K562 (cell line): ENCODE results near the gene OTOR. TPM values are rescaled to one million over a fixed set of nuclear protein-coding genes. Genes with fewer than 3 reads are reported as not detected.

Experiments used
- ATAC-seq: fragments of 200-7000 bp; cut with Tn5 transposase; 3 replicates; pipeline ENCODE4 v1.9.1; 2020; ENCODE audit warnings: moderate library complexity
- BruUV-seq: library from RNA; stranded (reverse); fragments of 400-500 nt; replicated peaks from 2 replicates; lab custom pipeline; 2021; lab: Mats Ljungman, UMichigan
- CTCF ChIA-PET: fragments of 300-600 bp; formaldehyde crosslinking; extraction: SDS; loops from one replicate; lab custom pipeline; 2021; ENCODE audit warnings: low intra/inter-chr PET ratio; lab: Yijun Ruan, JAX
- POLR2A ChIA-PET: fragments of 300-600, 350-650 bp; sonication (Branson Sonifier 250); formaldehyde crosslinking; extraction: SDS; loops from one replicate; lab custom pipeline; 2021; ENCODE audit warnings: antibody characterized with exemption, inconsistent platforms; lab: Yijun Ruan, JAX
- DNase-seq, 4 experiments: peaks; one replicate each; pipeline versions ENCODE4 v3.0.0 to v3.0.0-alpha.2; 2011 to 2018; ENCODE audit warnings: low spot score in 3 of 4, mixed read lengths in 3 of 4; ENCODE audit errors: extremely low read depth in 1 of 4
- FAIRE-seq: peaks from 2 replicates; lab custom pipeline; 2011; peaks lifted over from hg19 to GRCh38; lab: Jason Lieb, UNC
- H2AFZ ChIP-seq: 2 replicates; pipeline ENCODE4 v1.6.0; 2011; ENCODE audit warnings: low read depth, low read length, control low read depth, inconsistent platforms
- H3K27ac ChIP-seq: fragments of 200-600 bp; 3 replicates; pipeline ENCODE4 v1.8.0; 2011; ENCODE audit warnings: low read depth, mild to moderate bottlenecking, control low read depth, inconsistent platforms, low read length, moderate library complexity, mixed read lengths; ENCODE audit errors: extremely low read depth
- H3K27me3 ChIP-seq, 2 experiments: fragments of 300-600 bp in 1 of 2; 2 replicates in 1 of 2; 3 replicates in 1 of 2; pipeline versions ENCODE4 v1.6.0 to v1.8.0; 2011; ENCODE audit warnings: inconsistent platforms in 2 of 2, low read length in 2 of 2, mild to moderate bottlenecking in 1 of 2, mixed read lengths in 1 of 2, moderate library complexity in 1 of 2; ENCODE audit not compliant: control insufficient read depth in 2 of 2, insufficient read depth in 2 of 2
- H3K36me3 ChIP-seq: fragments of 300-600 bp; 3 replicates; pipeline ENCODE4 v1.8.0; 2011; ENCODE audit warnings: mild to moderate bottlenecking, low read length, inconsistent platforms; ENCODE audit not compliant: control insufficient read depth, insufficient read depth
- H3K4me1 ChIP-seq, 2 experiments: fragments of 200-600 bp in 1 of 2; replicated peaks in 1 of 2; 2 replicates in 1 of 2; 3 replicates in 1 of 2; pipeline versions ENCODE4 v1.5.1 to v1.8.0; 2011; ENCODE audit warnings: inconsistent platforms in 2 of 2, low read length in 2 of 2, mild to moderate bottlenecking in 1 of 2, mixed read lengths in 1 of 2, moderate library complexity in 1 of 2; ENCODE audit not compliant: control insufficient read depth in 2 of 2, insufficient read depth in 2 of 2
- H3K4me2 ChIP-seq: 2 replicates; pipeline ENCODE4 v1.6.1; 2011; ENCODE audit warnings: low read length, control low read depth, inconsistent platforms, mixed read lengths; ENCODE audit not compliant: insufficient read depth
- H3K4me3 ChIP-seq: fragments of 200-600 bp; sonication (generic), shearing (Covaris generic); 2 replicates; pipeline ENCODE4 v1.5.1; 2016; ENCODE audit warnings: control low read depth, inconsistent platforms
- H3K79me2 ChIP-seq: fragments of 200-600 bp; 3 replicates; pipeline ENCODE4 v1.8.0; 2011; ENCODE audit warnings: low read length, inconsistent platforms; ENCODE audit not compliant: control insufficient read depth, insufficient read depth
- H3K9ac ChIP-seq, 2 experiments: 2 replicates each; pipeline versions ENCODE4 v1.6.0 to v1.6.1; 2011; ENCODE audit warnings: low read depth in 2 of 2, low read length in 2 of 2, control low read depth in 1 of 2, inconsistent platforms in 1 of 2, mild to moderate bottlenecking in 1 of 2, mixed read lengths in 1 of 2; ENCODE audit not compliant: insufficient read depth in 1 of 2
- H3K9me1 ChIP-seq: one replicate; pipeline ENCODE4 v1.6.0; 2011; ENCODE audit warnings: inconsistent platforms, mild to moderate bottlenecking, low read length, moderate library complexity; ENCODE audit not compliant: control insufficient read depth, insufficient read depth
- H3K9me3 ChIP-seq: replicated peaks from 2 replicates; pipeline ENCODE4 v1.5.1; 2011; ENCODE audit warnings: low read depth, low read length, inconsistent platforms; ENCODE audit not compliant: control insufficient read depth, insufficient read depth
- H4K20me1 ChIP-seq: replicated peaks from 2 replicates; pipeline ENCODE4 v1.6.1; 2011; ENCODE audit warnings: low read length, inconsistent platforms, mixed read lengths; ENCODE audit not compliant: control insufficient read depth, insufficient read depth
- BACH1 ChIP-seq: fragments of 200-800 bp; sonication (Bioruptor generic); IDR thresholded peaks from 2 replicates; pipeline ENCODE4 v1.6.1; 2016; ENCODE audit warnings: missing genetic modification characterization, missing compliant biosample characterization
- CHCHD3 ChIP-seq: fragments of 250-450 bp; sonication (Bioruptor Pico); IDR thresholded peaks from 2 replicates; pipeline ENCODE4 v2.1.2; 2022; ENCODE audit warnings: mild to moderate bottlenecking
- CHD2 ChIP-seq: IDR thresholded peaks from 2 replicates; pipeline ENCODE4 v1.6.1; 2011; ENCODE audit warnings: low read depth, low read length
- ELF4 ChIP-seq: fragments of 450-650 bp; formaldehyde crosslinking; IDR thresholded peaks from 2 replicates; pipeline ENCODE4 v1.4.0; 2022; ENCODE audit warnings: missing genetic modification characterization
- FOS ChIP-seq: IDR thresholded peaks from 3 replicates; pipeline ENCODE4 v1.6.1; 2011; ENCODE audit not compliant: insufficient read length; ENCODE audit errors: extremely low read depth
- FUS ChIP-seq: fragments of 200-400 bp; formaldehyde crosslinking; optimal IDR thresholded peaks from 2 replicates; pipeline ENCODE3; 2017; ENCODE audit warnings: low read depth, low read length
- MCM2 ChIP-seq: fragments of 450-650 bp; IDR thresholded peaks from 2 replicates; pipeline ENCODE4 v1.6.1; 2017; ENCODE audit warnings: low read depth, mild to moderate bottlenecking
- MEF2D ChIP-seq: conservative IDR thresholded peaks from 2 replicates; pipeline ENCODE4 v1.6.1; 2016; ENCODE audit warnings: low read depth, missing genetic modification characterization, missing compliant biosample characterization
- MTA1 ChIP-seq: fragments of 450-650 bp; IDR thresholded peaks from 2 replicates; pipeline ENCODE4 v1.6.1; 2017; ENCODE audit warnings: borderline replicate concordance
- PCBP1 ChIP-seq: fragments of 200-400 bp; formaldehyde crosslinking; IDR thresholded peaks from 2 replicates; pipeline ENCODE4 v1.6.1; 2018; ENCODE audit warnings: mild to moderate bottlenecking, low read depth, low read length; ENCODE audit not compliant: poor library complexity, severe bottlenecking
- SRSF1 ChIP-seq: fragments of 200-400 bp; formaldehyde crosslinking; IDR thresholded peaks from 2 replicates; pipeline ENCODE4 v1.6.1; 2017; ENCODE audit warnings: mild to moderate bottlenecking, low read depth, low read length, moderate library complexity
- TEAD2 ChIP-seq: fragments of 450-650 bp; IDR thresholded peaks from 2 replicates; pipeline ENCODE4 v1.6.1; 2016; ENCODE audit warnings: missing genetic modification characterization, control low read depth, missing compliant biosample characterization
- TRIM28 ChIP-seq: fragments of 450-650 bp; IDR thresholded peaks from 2 replicates; pipeline ENCODE4 v1.6.1; 2017
- ZFP30 ChIP-seq: fragments of 250-450 bp; sonication (Bioruptor Pico); IDR thresholded peaks from 2 replicates; pipeline ENCODE4 v1.8.0; 2022; ENCODE audit warnings: moderate library complexity, mild to moderate bottlenecking, inconsistent platforms, borderline replicate concordance
- ZZZ3 ChIP-seq: fragments of 450-650 bp; IDR thresholded peaks from 2 replicates; pipeline ENCODE4 v1.6.1; 2016; ENCODE audit warnings: antibody characterized with exemption, mild to moderate bottlenecking, moderate library complexity
- WGBS: fragments of 100-300 bp; shearing (Covaris generic); methylation state at CpG from one replicate; pipeline ENCODE4 v1.1.6; 2016; ENCODE audit warnings: low coverage, mixed read lengths; ENCODE audit not compliant: insufficient coverage; ENCODE audit errors: missing lambda C conversion rate; 5-methylcytosine and 5-hydroxymethylcytosine counted together
- in situ Hi-C: fragments of 300-500 bp; cut with MboI; formaldehyde crosslinking; loops from 4 replicates; pipeline ENCODE4 v1.15.0; 2018; ENCODE audit warnings: inconsistent platforms, mixed read lengths
- intact Hi-C: fragments of 100-400 bp; cut with micrococcal nuclease; formaldehyde crosslinking; loops from 2 replicates; pipeline ENCODE4 v1.14.2; 2022
- polyA plus RNA-seq, 8 experiments: library from polyadenylated mRNA; depleted of rRNA in 4 of 8; stranded (reverse) in 5 of 8; unstranded in 3 of 8; fragments of >200 nt; fragmentation: Nextera tagmentation in 2 of 8; fragmentation: Illumina TruSeq in 1 of 8; extraction: Ambion mirVana in 2 of 8; extraction: Trizol in 1 of 8; gene quantifications; 2 replicates each; pipeline versions ENCODE4 v1.2.1 to v1.2.3, GENCODE V29; 2011 to 2014; ENCODE audit warnings: inconsistent platforms in 1 of 8, missing spikeins in 1 of 8
- total RNA-seq, 7 experiments: library from RNA; depleted of rRNA in 6 of 7; stranded (reverse); fragments of >200 nt in 6 of 7; fragmentation: Illumina TruSeq in 2 of 7; extraction: Trizol in 2 of 7; gene quantifications; 2 replicates each; pipeline versions ENCODE4 v1.2.1 to v1.2.3, GENCODE V29; 2011 to 2021; ENCODE audit warnings: low replicate concordance in 1 of 7
- TF ChIP-seq, protein P1 (sequence below): fragments of 450-650 bp; formaldehyde crosslinking; IDR thresholded peaks from 2 replicates; pipeline ENCODE4 v1.4.0; 2022; ENCODE audit warnings: mild to moderate bottlenecking, moderate library complexity
- TF ChIP-seq, protein P2 (sequence below): IDR thresholded peaks from 2 replicates; pipeline ENCODE4 v1.6.1; 2016; ENCODE audit warnings: missing genetic modification characterization, missing compliant biosample characterization

The OTOR gene
- total and polyA plus RNA-seq, 9 of the 15 experiments (the other 6 are each of a cell fraction or from before 2014, with no cell fraction given): not detected

DNA sequence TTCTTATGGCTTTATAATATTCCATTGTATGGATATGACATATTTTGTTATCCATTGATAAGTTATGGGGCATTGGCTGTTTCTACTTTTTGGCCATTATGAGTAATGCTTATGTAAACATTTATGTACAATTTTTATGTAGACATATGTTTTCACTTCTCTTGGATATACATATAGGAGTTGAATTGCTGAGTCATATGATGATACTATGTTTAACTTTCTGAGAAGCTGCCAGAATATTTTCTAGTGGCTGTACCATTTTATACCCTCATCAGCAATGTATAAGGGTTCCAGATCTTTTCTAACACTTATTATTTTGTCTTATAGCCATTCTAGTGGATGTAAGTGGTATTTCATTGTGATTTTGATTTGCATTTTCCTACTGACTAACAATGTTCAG lies 23.1 kb downstream of the OTOR start (continued):
- TF ChIP-seq ELF4 (CRISPR knock-in tag): no peak
- TF ChIP-seq TEAD2 (tag): no peak
- no peak for TF ChIP-seq CHCHD3 (CRISPR knock-in tag)
- no peak for TF ChIP-seq FUS

DNA sequence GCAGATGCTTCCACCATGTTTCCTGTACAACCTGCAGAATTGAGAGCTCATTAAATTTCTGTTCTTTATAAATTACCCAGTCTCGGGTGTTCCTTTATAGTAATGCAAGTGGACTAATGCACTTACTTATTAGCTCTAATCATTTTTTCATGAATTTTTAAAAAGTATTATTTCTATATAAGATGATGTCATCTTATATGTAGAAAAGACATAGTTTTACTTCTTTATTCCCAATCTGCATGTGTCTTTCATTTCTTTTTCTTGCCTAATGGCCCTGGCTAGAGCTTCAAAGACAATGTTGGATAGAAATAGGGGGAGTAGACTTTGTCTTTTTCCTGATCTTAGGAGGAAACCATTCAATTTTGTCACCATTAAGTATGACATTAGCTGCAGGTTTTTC lies 27.8 kb downstream of the OTOR start:
- Histone ChIP-seq H3K27me3 (no peaks in the 10 kb centered on the region), H3K9ac (no peak overlapping the region), H3K4me3 (no peak overlapping the region), H3K9me1 (no peaks in the 10 kb centered on the region), H4K20me1 (no peaks in the 10 kb centered on the region), H3K27ac (no peak overlapping the region), H3K36me3 (no peaks in the 10 kb centered on the region), H3K4me2 (no peak overlapping the region), H3K4me1 (no peaks in the 10 kb centered on the region), H3K9me3 (no peaks in the 10 kb centered on the region), H2AFZ (no peak overlapping the region), H3K79me2 (no peaks in the 10 kb centered on the region)
- no peak for DNase-seq
- intact Hi-C loops (no loop called here), in situ Hi-C loops (no loop called here)
- 0% methylated on average over 1 of the region's 1 CpG for WGBS
- no peak for ATAC-seq
- no peak for FAIRE-seq
- POLR2A ChIA-PET: interaction anchor here (0.7 kb wide), 1 partner anchor 508 kb away, joined by 3 read pairs; no protein-coding TSS in a partner anchor
- no TSS peak for BruUV-seq
- CTCF ChIA-PET: no interaction called here
- TF ChIP-seq, protein P1, sequence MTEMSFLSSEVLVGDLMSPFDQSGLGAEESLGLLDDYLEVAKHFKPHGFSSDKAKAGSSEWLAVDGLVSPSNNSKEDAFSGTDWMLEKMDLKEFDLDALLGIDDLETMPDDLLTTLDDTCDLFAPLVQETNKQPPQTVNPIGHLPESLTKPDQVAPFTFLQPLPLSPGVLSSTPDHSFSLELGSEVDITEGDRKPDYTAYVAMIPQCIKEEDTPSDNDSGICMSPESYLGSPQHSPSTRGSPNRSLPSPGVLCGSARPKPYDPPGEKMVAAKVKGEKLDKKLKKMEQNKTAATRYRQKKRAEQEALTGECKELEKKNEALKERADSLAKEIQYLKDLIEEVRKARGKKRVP (CRISPR knock-in tag): no peak
- no peak for TF ChIP-seq TRIM28
- no peak for TF ChIP-seq MTA1
- no peak for TF ChIP-seq MEF2D (tag)
- no peak for TF ChIP-seq MCM2
- no peak for TF ChIP-seq ZZZ3
- no peak for TF ChIP-seq FOS
- TF ChIP-seq SRSF1: no peak
- TF ChIP-seq BACH1: no peak
- TF ChIP-seq CHD2: no peak
- TF ChIP-seq PCBP1: no peak
- no peak for TF ChIP-seq ZFP30 (CRISPR knock-in tag)
- TF ChIP-seq, protein P2, sequence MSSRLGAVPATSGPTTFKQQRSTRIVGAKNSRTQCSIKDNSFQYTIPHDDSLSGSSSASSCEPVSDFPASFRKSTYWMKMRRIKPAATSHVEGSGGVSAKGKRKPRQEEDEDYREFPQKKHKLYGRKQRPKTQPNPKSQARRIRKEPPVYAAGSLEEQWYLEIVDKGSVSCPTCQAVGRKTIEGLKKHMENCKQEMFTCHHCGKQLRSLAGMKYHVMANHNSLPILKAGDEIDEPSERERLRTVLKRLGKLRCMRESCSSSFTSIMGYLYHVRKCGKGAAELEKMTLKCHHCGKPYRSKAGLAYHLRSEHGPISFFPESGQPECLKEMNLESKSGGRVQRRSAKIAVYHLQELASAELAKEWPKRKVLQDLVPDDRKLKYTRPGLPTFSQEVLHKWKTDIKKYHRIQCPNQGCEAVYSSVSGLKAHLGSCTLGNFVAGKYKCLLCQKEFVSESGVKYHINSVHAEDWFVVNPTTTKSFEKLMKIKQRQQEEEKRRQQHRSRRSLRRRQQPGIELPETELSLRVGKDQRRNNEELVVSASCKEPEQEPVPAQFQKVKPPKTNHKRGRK (tag): no peak
